ENCODE measurements around the gene PYGL. TPM values are rescaled to one million over a fixed set of nuclear protein-coding genes. Genes with fewer than 3 reads are reported as not detected.

PYGL gene
- total RNA-seq, 3 donors from 2014 or later, result 31.0 to 43.7 (median 41.4) TPM

GRCh38 chr14:50972734-50973133 is 28.5 kb upstream of the PYGL start:
- no peaks in the 10 kb centered on the region for H3K4me1 ChIP-seq (ENCODE audit: low read depth)
- DNase-seq (no peak), ATAC-seq (no peak)
- TF ChIP-seq CTCF (IDR thresholded peaks at IDR 0.05), result no peak
- no peak overlapping the region for H3K4me3 ChIP-seq
- H3K9me3 ChIP-seq, result no peaks in the 10 kb centered on the region
- intact Hi-C loops (cut with DNase I, micrococcal nuclease), result no loop called here
- H3K36me3 ChIP-seq (ENCODE audit: low read depth), result no peaks in the 10 kb centered on the region

GRCh38 chr14:50970886-50971781 is 26.9 kb upstream of the PYGL start:
- DNase-seq, result no peak
- no peak overlapping the region for H3K4me3 ChIP-seq
- H3K4me1 ChIP-seq (ENCODE audit: low read depth), result no peaks in the 10 kb centered on the region
- no peaks in the 10 kb centered on the region for H3K36me3 ChIP-seq (ENCODE audit: low read depth)
- ATAC-seq, result no peak
- intact Hi-C loops (cut with DNase I, micrococcal nuclease), result no loop called here
- H3K9me3 ChIP-seq, result no peaks in the 10 kb centered on the region
- no peak for TF ChIP-seq CTCF (IDR thresholded peaks at IDR 0.05)

DNA sequence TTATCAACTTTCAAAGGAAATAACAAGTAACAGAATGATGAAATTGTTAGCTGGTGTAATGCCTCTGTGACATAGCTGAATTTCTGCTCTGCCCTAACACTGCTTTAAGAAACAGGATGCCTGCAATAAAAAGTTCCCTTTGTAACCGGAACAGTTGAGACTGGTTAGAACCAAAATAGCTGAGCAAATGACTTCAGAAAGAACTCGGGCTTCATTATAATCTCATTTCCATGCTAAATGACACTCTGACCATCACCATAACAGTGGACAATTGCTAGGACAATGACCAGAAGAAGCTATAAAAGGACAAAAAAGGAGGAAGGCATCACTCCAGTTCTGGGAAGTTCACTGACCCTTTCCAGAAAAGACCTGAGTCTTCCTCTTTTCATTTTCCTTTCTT is 23.5 kb upstream of the PYGL start:
- ATAC-seq (no peak), DNase-seq (no peak)
- no peak for TF ChIP-seq CTCF (IDR thresholded peaks at IDR 0.05)
- intact Hi-C loops (cut with DNase I, micrococcal nuclease), result no loop called here
- no peaks in the 10 kb centered on the region for H3K4me1 ChIP-seq (ENCODE audit: low read depth)
- H3K9me3 ChIP-seq, result no peaks in the 10 kb centered on the region
- H3K4me3 ChIP-seq, result no peak overlapping the region
- no peaks in the 10 kb centered on the region for H3K36me3 ChIP-seq (ENCODE audit: low read depth)

DNA sequence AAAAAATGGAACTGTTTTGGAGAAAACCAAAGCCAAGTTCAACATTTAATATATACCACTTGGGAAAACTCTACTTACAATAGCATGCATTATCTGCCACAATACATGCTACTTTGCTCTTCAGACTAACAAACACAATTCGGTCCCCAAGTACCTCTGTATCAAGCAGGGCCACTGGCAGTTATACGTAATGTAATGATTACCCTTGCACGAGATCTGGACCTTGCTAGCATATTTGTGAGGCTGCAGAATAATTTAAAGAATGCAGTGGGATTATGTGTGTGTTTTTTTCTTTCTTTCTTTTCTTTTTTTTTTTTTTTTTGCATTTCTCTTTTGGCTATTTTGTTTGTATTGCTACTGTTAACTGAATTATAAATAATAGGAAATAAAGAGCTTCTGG is 22.8 kb upstream of the PYGL start:
- ATAC-seq, result no peak

GRCh38 chr14:50964683-50965390 is 20.6 kb upstream of the PYGL start:
- Histone ChIP-seq H3K4me3 (no peak overlapping the region), H3K4me1 (ENCODE audit: low read depth) (no peaks in the 10 kb centered on the region), H3K36me3 (ENCODE audit: low read depth) (no peaks in the 10 kb centered on the region), H3K9me3 (no peaks in the 10 kb centered on the region)
- ATAC-seq (no peak), DNase-seq (peak in 1 of 3 donors; percentile 65)
- TF ChIP-seq CTCF (IDR thresholded peaks at IDR 0.05), result no peak
- intact Hi-C loops (cut with DNase I, micrococcal nuclease), result no loop called here

More for the DNA sequence above, 22.8 kb upstream of the PYGL start:
- intact Hi-C loops (cut with DNase I, micrococcal nuclease), result no loop called here
- Histone ChIP-seq H3K4me1 (ENCODE audit: low read depth) (no peaks in the 10 kb centered on the region), H3K9me3 (no peaks in the 10 kb centered on the region), H3K4me3 (no peak overlapping the region), H3K36me3 (ENCODE audit: low read depth) (no peaks in the 10 kb centered on the region)
- no peak for TF ChIP-seq CTCF (IDR thresholded peaks at IDR 0.05)
- DNase-seq, result no peak

Data from mucosa of descending colon (tissue), 3 donors.